ENCODE results near the gene YY1. TPM values are rescaled to one million over a fixed set of nuclear protein-coding genes. Genes with fewer than 3 reads are reported as not detected.
"Not testable (repeated sequence)": the region's sequence is repeated elsewhere in the genome, so short reads cannot be mapped to it uniquely, and the experiment has no call there.

The YY1 gene
- total RNA-seq, 6 donors from 2014 or later, result 35.6 to 70.4 (median 52.4) TPM

- H3K36me3 ChIP-seq, result no peaks in the 10 kb centered on the region
- no peaks in the 10 kb centered on the region for H3K9me3 ChIP-seq
- H3K27me3 ChIP-seq, result no peaks in the 10 kb centered on the region
- 81 to 89% methylated on average over 5 of the region's 5 CpGs for WGBS, 2 donors
- no peak overlapping the region for H3K27ac ChIP-seq
- no peak overlapping the region for H3K4me3 ChIP-seq
- H3K4me1 ChIP-seq, result peaks cover 0 to 12% (median 4%) of the 10 kb centered on the region in 4 donors
- no peak for DNase-seq
- no peak for ATAC-seq (ENCODE audit: low FRiP score in 2 of 2)
- TF ChIP-seq POLR2AphosphoS5 (IDR thresholded peaks at IDR 0.05) (no peak), EP300 (IDR thresholded peaks at IDR 0.05) (no peak), POLR2A (IDR thresholded peaks at IDR 0.05) (no peak), CTCF (IDR thresholded peaks at IDR 0.05) (no peak)
Observed at GRCh38 chr14:100201701-100202100, 37.2 kb upstream of the YY1 start.

- no peak for DNase-seq
- WGBS, 2 donors, result 34 to 50% methylated on average over 4 of the region's 4 CpGs
Observed at GRCh38 chr14:100202712-100203111, 36.2 kb upstream of the YY1 start.

DNA sequence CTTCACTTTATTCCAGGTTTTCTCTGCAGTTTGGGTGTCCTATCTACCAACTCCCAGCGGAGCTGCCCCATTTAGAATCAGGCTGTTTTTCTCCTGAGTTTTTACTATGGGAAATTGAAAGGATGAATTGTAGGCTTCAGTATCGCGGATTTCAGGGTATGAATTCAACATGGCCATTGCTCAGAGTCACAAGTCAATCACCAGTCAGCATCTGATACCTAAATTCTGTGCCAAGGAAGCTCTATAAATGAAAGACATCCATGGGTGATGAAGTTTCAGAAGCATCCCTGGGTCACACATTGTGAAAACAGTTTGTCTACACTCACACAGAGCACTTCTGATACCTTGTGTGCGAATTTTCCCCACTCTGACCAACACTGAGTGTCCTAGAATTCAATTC lies 35.8 kb upstream of the YY1 start:
- 92 to 96% methylated on average over 4 of the region's 4 CpGs for WGBS, 2 donors

More at GRCh38 chr14:100202712-100203111, 36.2 kb upstream of the YY1 start:
- no peak for ATAC-seq (ENCODE audit: low FRiP score in 2 of 2)
- no peaks in the 10 kb centered on the region for H3K27me3 ChIP-seq
- no peak for TF ChIP-seq POLR2AphosphoS5 (IDR thresholded peaks at IDR 0.05)
- no peaks in the 10 kb centered on the region for H3K36me3 ChIP-seq
- no peak overlapping the region for H3K27ac ChIP-seq
- H3K4me3 ChIP-seq, result no peak overlapping the region
- no peaks in the 10 kb centered on the region for H3K9me3 ChIP-seq
- H3K4me1 ChIP-seq, result peaks cover 0 to 12% (median 4%) of the 10 kb centered on the region in 4 donors

DNA sequence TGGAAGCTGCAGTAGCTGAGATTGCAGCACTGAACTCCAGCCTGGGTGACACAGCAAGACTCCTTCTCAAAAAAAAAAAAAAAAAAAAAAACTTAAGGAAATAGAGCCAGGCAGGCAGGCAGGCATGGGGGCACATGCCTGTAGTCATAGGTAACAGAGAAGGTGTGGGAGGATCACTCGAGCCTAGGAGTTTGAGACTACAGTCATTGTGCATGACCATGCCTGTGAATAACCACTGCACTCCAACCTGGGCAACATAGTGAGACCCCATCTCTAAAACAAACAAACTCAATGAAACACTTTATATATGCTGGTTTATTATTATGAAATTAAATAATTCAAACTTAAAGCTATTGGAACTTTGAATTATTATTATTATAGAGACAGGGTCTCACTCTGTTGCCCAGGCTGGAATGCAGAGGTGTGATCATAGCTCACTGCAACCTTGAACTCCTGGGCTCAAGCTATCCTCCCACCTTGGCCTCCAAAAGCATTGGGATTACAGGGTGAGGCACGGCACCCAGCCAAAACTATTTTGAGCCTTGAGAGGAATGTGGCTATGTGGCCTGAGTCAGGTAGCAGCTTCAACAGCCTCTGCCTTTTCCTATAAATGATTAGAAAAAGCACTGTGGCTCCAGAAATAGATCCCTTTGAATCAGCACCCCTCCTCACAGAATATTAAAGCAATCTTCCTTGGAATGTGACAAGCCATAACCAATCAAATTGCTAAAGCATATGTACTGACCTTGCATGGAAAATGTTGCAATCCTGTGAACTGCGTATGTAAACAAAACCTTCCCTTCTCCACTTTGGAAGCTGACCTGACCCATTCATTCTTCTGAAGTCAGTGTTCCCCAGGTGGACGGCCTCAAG lies 34.7 kb upstream of the YY1 start:
- peak; percentile 50 to 84 for ATAC-seq (ENCODE audit: low FRiP score in 2 of 2)
- WGBS, 2 donors, result 60 to 66% methylated on average over 4 of the region's 4 CpGs

More for the DNA sequence above, 35.8 kb upstream of the YY1 start:
- ATAC-seq (ENCODE audit: low FRiP score in 2 of 2) (no peak), DNase-seq (no peak)
- Histone ChIP-seq H3K27me3 (no peaks in the 10 kb centered on the region), H3K4me3 (no peak overlapping the region), H3K9me3 (no peaks in the 10 kb centered on the region), H3K27ac (no peak overlapping the region), H3K4me1 (peaks cover 0 to 12% (median 4%) of the 10 kb centered on the region in 4 donors), H3K36me3 (no peaks in the 10 kb centered on the region)
- TF ChIP-seq POLR2AphosphoS5 (IDR thresholded peaks at IDR 0.05), result no peak
- TF ChIP-seq CTCF (IDR thresholded peaks at IDR 0.05), result no peak

DNA sequence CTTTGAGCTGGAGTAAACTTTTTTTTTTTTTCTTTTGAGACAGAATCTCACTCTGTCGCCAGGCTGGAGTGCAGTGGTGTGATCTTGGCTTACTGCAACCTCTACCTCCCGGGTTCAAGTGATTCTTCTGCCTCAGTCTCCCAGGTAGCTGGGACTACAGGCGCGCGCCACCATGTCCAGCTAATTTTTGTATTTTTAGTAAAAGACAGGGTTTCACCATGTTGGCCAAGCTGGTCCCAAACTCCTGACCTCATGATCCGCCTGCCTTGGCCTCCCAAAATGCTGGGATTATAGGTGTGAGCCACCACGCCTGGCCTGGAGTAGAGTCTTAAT lies 34.1 kb upstream of the YY1 start:
- DNase-seq; H3K36me3 ChIP-seq; H3K4me3 ChIP-seq; H3K9me3 ChIP-seq; ATAC-seq (ENCODE audit: low FRiP score in 2 of 2); H3K27me3 ChIP-seq: not testable (repeated sequence)
- peak overlapping the region in 3 of 4 donors; percentile 48 to 68 (median 58) for H3K27ac ChIP-seq
- H3K4me1 ChIP-seq, result peaks cover 0 to 12% (median 4%) of the 10 kb centered on the region in 4 donors
- WGBS, 2 donors, result 78% methylated on average over 6 to 7 of the region's 7 CpGs

More for the DNA sequence above, 34.7 kb upstream of the YY1 start:
- Histone ChIP-seq H3K9me3 (no peaks in the 10 kb centered on the region), H3K36me3 (no peaks in the 10 kb centered on the region), H3K27ac (peak overlapping the region in 3 of 4 donors; percentile 48 to 68 (median 58)), H3K4me3 (no peak overlapping the region), H3K27me3 (no peaks in the 10 kb centered on the region), H3K4me1 (peaks cover 0 to 12% (median 4%) of the 10 kb centered on the region in 4 donors)
- peak in 1 of 2 donors; percentile 59 for DNase-seq
- TF ChIP-seq POLR2A (IDR thresholded peaks at IDR 0.05), result no peak
- TF ChIP-seq CTCF (IDR thresholded peaks at IDR 0.05), result no peak
- peak in 1 of 4 donors; percentile 9 for TF ChIP-seq EP300 (IDR thresholded peaks at IDR 0.05)

DNA sequence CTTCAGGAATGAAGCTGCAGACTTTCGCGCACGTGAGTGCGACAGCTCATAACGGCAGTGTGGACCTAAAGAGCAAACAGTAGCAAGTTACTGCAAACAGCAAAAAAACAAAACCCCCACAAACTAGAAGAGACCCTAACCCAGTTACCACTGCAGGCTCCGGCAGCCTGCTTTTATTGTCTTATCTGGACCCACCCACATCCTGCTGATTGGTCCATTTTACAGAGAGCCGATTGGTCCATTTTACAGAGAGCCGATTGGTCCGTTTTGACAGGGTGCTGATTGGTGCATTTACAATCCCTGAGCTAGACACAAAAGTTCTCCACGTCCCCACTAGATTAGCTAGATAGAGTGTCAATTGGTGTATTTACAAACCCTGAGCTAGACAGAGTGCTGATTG lies 31.4 kb upstream of the YY1 start:
- not testable (repeated sequence) for DNase-seq; H3K9me3 ChIP-seq; ATAC-seq (ENCODE audit: low FRiP score in 2 of 2); H3K27me3 ChIP-seq; H3K36me3 ChIP-seq; H3K27ac ChIP-seq; H3K4me3 ChIP-seq
- 91 to 93% methylated on average over 10 of the region's 10 CpGs for WGBS, 2 donors
- H3K4me1 ChIP-seq, result peaks cover 0 to 12% (median 4%) of the 10 kb centered on the region in 4 donors

DNA sequence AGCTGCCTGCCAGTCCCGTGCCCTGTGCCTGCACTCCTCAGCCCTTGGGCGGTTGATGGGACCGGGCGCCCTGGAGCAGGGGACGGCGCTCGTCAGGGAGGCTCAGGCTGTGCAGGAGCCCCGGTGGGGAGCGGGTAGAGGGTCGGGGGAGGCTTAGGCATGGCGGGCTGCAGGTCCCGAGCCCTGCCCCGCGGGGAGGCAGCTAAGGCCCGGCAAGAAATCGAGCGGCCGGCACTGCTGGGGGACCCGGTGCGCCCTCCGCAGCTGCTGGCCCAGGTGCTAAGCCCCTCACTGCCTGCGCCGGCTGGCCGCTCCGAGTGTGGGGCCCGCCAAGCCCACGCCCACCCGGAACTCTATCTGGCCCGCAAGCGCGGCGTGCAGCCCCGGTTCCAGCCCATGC lies 30.8 kb upstream of the YY1 start:
- H3K27ac ChIP-seq; H3K36me3 ChIP-seq; ATAC-seq (ENCODE audit: low FRiP score in 2 of 2); H3K27me3 ChIP-seq; H3K9me3 ChIP-seq; H3K4me3 ChIP-seq: not testable (repeated sequence)
- peak in 1 of 2 donors; percentile 71 for DNase-seq
- H3K4me1 ChIP-seq, result peaks cover 0 to 12% (median 5%) of the 10 kb centered on the region in 4 donors
- WGBS, 2 donors, result 97 to 100% methylated on average over 5 to 33 of the region's 33 CpGs

Measured in upper lobe of left lung (tissue), 6 donors.